ENCODE measurements around the gene RANGAP1. TPM values are rescaled to one million over a fixed set of nuclear protein-coding genes. Genes with fewer than 3 reads are reported as not detected.

RANGAP1 gene
- total RNA-seq, 1 donor from 2014 or later = 56.4 TPM

DNA sequence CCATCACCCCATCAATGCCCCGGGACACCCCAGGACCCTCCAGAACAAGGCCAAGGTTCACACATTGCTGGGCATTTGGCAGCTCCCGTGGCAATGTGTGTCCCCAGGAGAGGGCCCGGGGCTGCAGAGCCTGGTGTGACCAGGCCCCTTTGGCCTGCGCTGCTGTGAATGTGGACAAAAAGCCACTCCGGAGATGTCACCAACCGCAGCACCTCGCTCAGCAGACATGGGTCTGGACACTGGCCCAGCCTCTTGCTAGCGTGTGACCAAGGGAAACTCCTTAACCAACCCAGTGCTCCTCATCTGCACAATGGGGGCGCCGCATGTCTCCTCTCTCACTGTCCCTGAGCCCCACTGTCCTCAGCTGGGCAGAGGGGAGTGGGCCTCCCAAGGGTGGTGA, 37.2 kb downstream of the RANGAP1 start:
- Mint-ChIP-seq H3K9me3 (no peaks in the 10 kb centered on the region), H3K36me3 (ENCODE audit: low read depth) (peaks cover 78% of the 10 kb centered on the region), H3K4me1 (no peaks in the 10 kb centered on the region), H3K27ac (no peak overlapping the region), H3K4me3 (no peak overlapping the region), H3K27me3 (no peaks in the 10 kb centered on the region)
- CTCF ChIA-PET = no interaction called here
- TF ChIP-seq, protein P1, sequence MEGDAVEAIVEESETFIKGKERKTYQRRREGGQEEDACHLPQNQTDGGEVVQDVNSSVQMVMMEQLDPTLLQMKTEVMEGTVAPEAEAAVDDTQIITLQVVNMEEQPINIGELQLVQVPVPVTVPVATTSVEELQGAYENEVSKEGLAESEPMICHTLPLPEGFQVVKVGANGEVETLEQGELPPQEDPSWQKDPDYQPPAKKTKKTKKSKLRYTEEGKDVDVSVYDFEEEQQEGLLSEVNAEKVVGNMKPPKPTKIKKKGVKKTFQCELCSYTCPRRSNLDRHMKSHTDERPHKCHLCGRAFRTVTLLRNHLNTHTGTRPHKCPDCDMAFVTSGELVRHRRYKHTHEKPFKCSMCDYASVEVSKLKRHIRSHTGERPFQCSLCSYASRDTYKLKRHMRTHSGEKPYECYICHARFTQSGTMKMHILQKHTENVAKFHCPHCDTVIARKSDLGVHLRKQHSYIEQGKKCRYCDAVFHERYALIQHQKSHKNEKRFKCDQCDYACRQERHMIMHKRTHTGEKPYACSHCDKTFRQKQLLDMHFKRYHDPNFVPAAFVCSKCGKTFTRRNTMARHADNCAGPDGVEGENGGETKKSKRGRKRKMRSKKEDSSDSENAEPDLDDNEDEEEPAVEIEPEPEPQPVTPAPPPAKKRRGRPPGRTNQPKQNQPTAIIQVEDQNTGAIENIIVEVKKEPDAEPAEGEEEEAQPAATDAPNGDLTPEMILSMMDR (IDR thresholded peaks at IDR 0.05) = no peak
- DNase-seq = no peak
- intact Hi-C loops (cut with micrococcal nuclease) = no loop called here
- no peak for ATAC-seq (ENCODE audit: low read depth)
- POLR2A ChIA-PET = no interaction called here

DNA sequence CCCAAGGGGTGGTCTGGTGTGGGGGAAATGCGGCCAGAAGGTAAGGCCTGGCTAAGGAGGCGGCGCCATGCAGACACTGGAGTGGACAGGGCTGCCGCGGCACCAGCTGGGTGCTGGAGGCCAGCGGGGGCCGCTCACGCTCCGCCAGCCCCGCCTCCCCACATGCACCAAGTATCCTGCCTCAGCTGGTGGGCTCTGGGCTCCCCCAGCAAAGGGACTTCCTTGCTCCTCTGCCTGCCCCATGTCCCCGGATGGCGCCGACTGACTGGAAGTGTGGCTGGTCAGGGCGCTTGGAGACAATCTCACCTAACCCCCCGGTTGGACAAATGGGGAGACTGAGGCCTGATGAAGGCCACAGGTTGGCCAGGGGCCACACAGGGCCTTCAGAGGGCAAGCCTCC, 37.7 kb downstream of the RANGAP1 start:
- intact Hi-C loops (cut with micrococcal nuclease) = no loop called here
- TF ChIP-seq, protein P1 (IDR thresholded peaks at IDR 0.05) = no peak
- ChIA-PET CTCF (no interaction called here), POLR2A (no interaction called here)
- no peaks in the 10 kb centered on the region for H3K9me3 Mint-ChIP-seq
- peaks cover 73% of the 10 kb centered on the region for H3K36me3 Mint-ChIP-seq (ENCODE audit: low read depth)
- H3K4me1 Mint-ChIP-seq = no peaks in the 10 kb centered on the region
- ATAC-seq (ENCODE audit: low read depth) (no peak), DNase-seq (no peak)
- no peaks in the 10 kb centered on the region for H3K27me3 Mint-ChIP-seq
- H3K27ac Mint-ChIP-seq = no peak overlapping the region
- H3K4me3 Mint-ChIP-seq = no peak overlapping the region

DNA sequence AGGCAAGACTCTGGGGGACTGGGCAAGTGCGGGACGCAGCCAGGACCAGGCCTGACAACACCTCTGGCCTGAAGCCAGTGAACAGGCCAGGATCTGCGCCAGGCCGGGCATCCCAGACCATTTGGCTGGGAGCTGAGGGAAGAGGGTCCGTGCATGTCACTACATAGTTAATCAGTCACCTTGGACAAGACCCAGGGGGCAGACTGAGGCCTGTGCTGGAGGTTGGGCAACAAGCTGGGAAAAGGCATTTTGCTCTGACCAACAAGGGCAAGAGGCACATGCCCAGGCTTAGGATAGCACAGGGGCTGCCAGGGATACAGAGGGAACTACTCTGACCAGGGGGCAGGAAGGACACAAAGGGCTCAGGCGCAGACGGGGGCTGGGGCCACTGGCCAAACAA, 38.3 kb downstream of the RANGAP1 start:
- intact Hi-C loops (cut with micrococcal nuclease) = no loop called here
- no peaks in the 10 kb centered on the region for H3K9me3 Mint-ChIP-seq
- CTCF ChIA-PET = no interaction called here
- TF ChIP-seq, protein P1 (IDR thresholded peaks at IDR 0.05) = no peak
- DNase-seq = no peak
- H3K4me3 Mint-ChIP-seq = no peak overlapping the region
- H3K27ac Mint-ChIP-seq = no peak overlapping the region
- H3K36me3 Mint-ChIP-seq (ENCODE audit: low read depth) = peaks cover 68% of the 10 kb centered on the region
- POLR2A ChIA-PET = no interaction called here
- no peaks in the 10 kb centered on the region for H3K4me1 Mint-ChIP-seq
- no peak for ATAC-seq (ENCODE audit: low read depth)
- no peaks in the 10 kb centered on the region for H3K27me3 Mint-ChIP-seq

DNA sequence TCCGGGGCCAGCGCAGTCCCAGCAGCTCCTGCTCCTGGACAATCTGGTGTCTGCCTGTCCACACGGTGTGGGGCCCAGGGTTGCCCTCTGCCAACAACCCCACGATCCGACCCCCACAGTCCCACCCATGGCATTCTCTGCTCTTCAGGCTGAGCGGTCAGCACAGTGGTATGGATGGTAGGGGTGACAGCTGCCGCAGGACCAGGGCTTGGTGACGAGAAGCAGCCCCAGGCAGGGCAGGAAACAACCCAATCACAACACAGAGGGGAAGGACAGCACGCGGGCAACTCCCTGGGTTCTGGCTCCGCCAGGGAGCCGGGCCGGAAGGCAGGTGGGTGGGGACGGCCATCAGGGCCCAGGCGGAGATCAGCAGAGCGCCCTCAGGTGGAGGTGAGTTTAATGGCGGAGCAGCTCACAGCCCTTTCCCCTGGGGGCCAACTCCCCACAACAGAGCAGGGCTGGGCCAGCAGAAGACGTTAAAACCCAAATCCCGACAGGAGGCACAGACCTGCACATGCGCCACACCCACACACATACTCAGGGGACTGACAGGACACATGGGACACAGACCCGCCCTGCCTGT, 40.0 kb downstream of the RANGAP1 start:
- POLR2A ChIA-PET = no interaction called here
- no peak overlapping the region for H3K27ac Mint-ChIP-seq
- ATAC-seq (ENCODE audit: low read depth) = no peak
- no peaks in the 10 kb centered on the region for H3K4me1 Mint-ChIP-seq
- peaks cover 54% of the 10 kb centered on the region for H3K36me3 Mint-ChIP-seq (ENCODE audit: low read depth)
- no peak overlapping the region for H3K4me3 Mint-ChIP-seq
- no peak for DNase-seq
- intact Hi-C loops (cut with micrococcal nuclease) = no loop called here
- H3K27me3 Mint-ChIP-seq = no peaks in the 10 kb centered on the region
- CTCF ChIA-PET = no interaction called here
- TF ChIP-seq, protein P1 (IDR thresholded peaks at IDR 0.05) = no peak
- no peaks in the 10 kb centered on the region for H3K9me3 Mint-ChIP-seq

DNA sequence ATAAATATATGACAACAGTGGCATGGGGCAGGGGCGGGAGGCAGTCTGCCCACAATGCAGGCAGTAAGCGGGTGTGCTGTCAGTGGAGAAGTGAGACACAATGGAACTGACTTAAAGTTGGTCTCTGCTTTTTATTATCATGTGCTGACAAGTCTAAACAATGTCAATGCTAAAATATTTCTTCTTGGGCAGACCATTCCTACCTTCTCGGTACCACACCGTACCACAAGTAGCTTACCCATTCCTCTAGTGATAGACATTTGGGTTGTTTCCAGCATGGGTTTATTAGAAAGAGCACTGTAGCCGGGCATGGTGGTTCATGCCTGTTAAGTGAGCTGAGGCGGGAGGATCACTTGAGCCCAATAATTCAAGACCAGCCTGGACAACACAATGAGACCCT, 42.6 kb downstream of the RANGAP1 start:
- POLR2A ChIA-PET = interaction anchor here (0.6 kb wide), 2 partner anchors 43 to 134 kb away, joined by 3 to 9 read pairs; no protein-coding TSS in a partner anchor
- intact Hi-C loops (cut with micrococcal nuclease) = no loop called here
- no peak overlapping the region for H3K4me3 Mint-ChIP-seq
- TF ChIP-seq, protein P1 (IDR thresholded peaks at IDR 0.05) = no peak
- no peaks in the 10 kb centered on the region for H3K27me3 Mint-ChIP-seq
- DNase-seq (no peak), ATAC-seq (ENCODE audit: low read depth) (no peak)
- no peaks in the 10 kb centered on the region for H3K9me3 Mint-ChIP-seq
- H3K4me1 Mint-ChIP-seq = peaks cover 3% of the 10 kb centered on the region
- CTCF ChIA-PET = no interaction called here
- H3K36me3 Mint-ChIP-seq (ENCODE audit: low read depth) = peaks cover 32% of the 10 kb centered on the region
- H3K27ac Mint-ChIP-seq = no peak overlapping the region

Measured in activated B cell treated with CpG ODN at 0.5 μM for 24 hours (primary cell).